Neural progenitor cell (in vitro differentiated cells): Measurements from ENCODE around the gene PCDHGA8. TPM values are rescaled to one million over a fixed set of nuclear protein-coding genes. Genes with fewer than 3 reads are reported as not detected.
A peak's percentile ranks its signal among the peaks of the same experiment; 100 is the strongest.
"Not testable (repeated sequence)": the region's sequence is repeated elsewhere in the genome, so short reads cannot be mapped to it uniquely, and the experiment has no call there.

Experiments used
- DNase-seq: peaks from one replicate; pipeline ENCODE4 v3.0.0-alpha.2; 2016; ENCODE audit warnings: low spot score
- H2AFZ ChIP-seq: fragments of 200-600 bp; sonication (generic); replicated peaks from 2 replicates; pipeline ENCODE4 v1.6.1; 2016; ENCODE audit warnings: antibody characterized with exemption
- H3F3A ChIP-seq: fragments of 200-600 bp; sonication (generic); 2 replicates; pipeline ENCODE4 v1.6.1; 2016; ENCODE audit warnings: antibody characterized with exemption, low read depth
- H3K27ac ChIP-seq: fragments of 200-600 bp; sonication (generic); 2 replicates; pipeline ENCODE4 v1.5.1; 2016; ENCODE audit warnings: mild to moderate bottlenecking
- H3K27me3 ChIP-seq: fragments of 200-600 bp; sonication (generic); 2 replicates; pipeline ENCODE4 v1.6.1; 2016; ENCODE audit warnings: mild to moderate bottlenecking, moderate library complexity
- H3K36me3 ChIP-seq: fragments of 200-600 bp; sonication (generic); 2 replicates; pipeline ENCODE4 v1.5.1; 2016
- H3K4me1 ChIP-seq: fragments of 200-600 bp; sonication (generic); 2 replicates; pipeline ENCODE4 v1.6.1; 2016; ENCODE audit warnings: mixed run types
- H3K4me2 ChIP-seq: fragments of 200-600 bp; sonication (generic); 2 replicates; pipeline ENCODE4 v1.6.1; 2016
- H3K4me3 ChIP-seq: fragments of 200-600 bp; sonication (generic); 2 replicates; pipeline ENCODE4 v1.5.1; 2016
- H3K79me2 ChIP-seq: fragments of 200-600 bp; sonication (generic); 2 replicates; pipeline ENCODE4 v1.6.1; 2016; ENCODE audit warnings: low read depth
- H3K9ac ChIP-seq: fragments of 200-600 bp; sonication (generic); 2 replicates; pipeline ENCODE4 v1.6.1; 2016
- H3K9me3 ChIP-seq: fragments of 200-600 bp; sonication (generic); 2 replicates; pipeline ENCODE4 v1.5.1; 2016; ENCODE audit warnings: low read depth
- H4K20me1 ChIP-seq: fragments of 200-600 bp; sonication (generic); 2 replicates; pipeline ENCODE4 v1.6.1; 2016; ENCODE audit warnings: low read depth
- H3K27ac Mint-ChIP-seq: 3 replicates; pipeline ENCODE4 v1.8.0; 2021; ENCODE audit warnings: mixed read lengths
- H3K27me3 Mint-ChIP-seq: 2 replicates; pipeline ENCODE4 v1.8.0; 2022; ENCODE audit warnings: low read depth, mild to moderate bottlenecking, inconsistent platforms, moderate library complexity, mixed read lengths; ENCODE audit not compliant: insufficient read depth
- H3K36me3 Mint-ChIP-seq: 3 replicates; pipeline ENCODE4 v1.8.0; 2021; ENCODE audit warnings: mixed read lengths
- H3K4me1 Mint-ChIP-seq: 3 replicates; pipeline ENCODE4 v1.8.0; 2021; ENCODE audit warnings: mixed read lengths
- H3K4me3 Mint-ChIP-seq: 3 replicates; pipeline ENCODE4 v1.8.0; 2021; ENCODE audit warnings: mild to moderate bottlenecking, moderate library complexity, mixed read lengths
- H3K9me3 Mint-ChIP-seq: 3 replicates; pipeline ENCODE4 v1.8.0; 2020; ENCODE audit warnings: mixed read lengths
- CTCF ChIP-seq: fragments of 200-600 bp; sonication (generic); IDR thresholded peaks from 2 replicates; pipeline ENCODE4 v1.5.1; 2017; ENCODE audit warnings: antibody characterized with exemption, mild to moderate bottlenecking
- EZH2 ChIP-seq: fragments of 200-600 bp; sonication (generic); IDR thresholded peaks from 2 replicates; pipeline ENCODE4 v1.6.1; 2017; ENCODE audit warnings: antibody characterized with exemption, mild to moderate bottlenecking, moderate library complexity
- EZH2phosphoT487 ChIP-seq: fragments of 200-600 bp; sonication (generic); IDR thresholded peaks from 2 replicates; pipeline ENCODE4 v1.6.1; 2017; ENCODE audit warnings: antibody characterized with exemption
- total RNA-seq: library from RNA; depleted of rRNA; stranded (reverse); fragments of >200 nt; gene quantifications from 2 replicates; pipeline ENCODE4 v1.2.3, GENCODE V29; 2015; ENCODE audit warnings: low replicate concordance

The PCDHGA8 gene
- total RNA-seq, 1 donor from 2014 or later = 3.3 TPM

- no peaks in the 10 kb centered on the region for H3K4me1 Mint-ChIP-seq
- H3K36me3 Mint-ChIP-seq = peaks cover under 1% of the 10 kb centered on the region
- H3K4me3 ChIP-seq = no peak overlapping the region
- peaks cover 3% of the 10 kb centered on the region for H3K9me3 ChIP-seq
- H3F3A ChIP-seq = no peaks in the 10 kb centered on the region
- no peaks in the 10 kb centered on the region for H3K36me3 ChIP-seq
- H3K4me3 Mint-ChIP-seq = no peak overlapping the region
- TF ChIP-seq EZH2 (no peak), CTCF (no peak), EZH2phosphoT487 (no peak)
- H3K9ac ChIP-seq = no peak overlapping the region
- H4K20me1 ChIP-seq = no peaks in the 10 kb centered on the region
- H2AFZ ChIP-seq = no peak overlapping the region
- peaks cover 4% of the 10 kb centered on the region for H3K27me3 Mint-ChIP-seq
- H3K27ac Mint-ChIP-seq = no peak overlapping the region
- no peak for DNase-seq
- no peaks in the 10 kb centered on the region for H3K4me1 ChIP-seq
- H3K27ac ChIP-seq = no peak overlapping the region
- peaks cover 56% of the 10 kb centered on the region for H3K9me3 Mint-ChIP-seq
- no peaks in the 10 kb centered on the region for H3K27me3 ChIP-seq
- no peak overlapping the region for H3K4me2 ChIP-seq
- H3K79me2 ChIP-seq = no peaks in the 10 kb centered on the region
These were observed 9.1 kb upstream of the PCDHGA8 start for GRCh38 chr5:141383345-141383744.

- DNase-seq = no peak
- Histone ChIP-seq H3K4me3 (no peak overlapping the region), H3F3A (no peaks in the 10 kb centered on the region), H3K27me3 (no peaks in the 10 kb centered on the region), H3K27ac (no peak overlapping the region), H3K79me2 (no peaks in the 10 kb centered on the region), H3K9me3 (peaks cover 6% of the 10 kb centered on the region), H3K4me1 (no peaks in the 10 kb centered on the region), H3K36me3 (no peaks in the 10 kb centered on the region), H3K4me2 (no peak overlapping the region), H2AFZ (no peak overlapping the region), H4K20me1 (no peaks in the 10 kb centered on the region), H3K9ac (no peak overlapping the region)
- Mint-ChIP-seq H3K27ac (no peak overlapping the region), H3K9me3 (peaks cover 60% of the 10 kb centered on the region), H3K4me1 (no peaks in the 10 kb centered on the region), H3K36me3 (peaks cover 3% of the 10 kb centered on the region), H3K27me3 (peaks cover 4% of the 10 kb centered on the region), H3K4me3 (no peak overlapping the region)
- TF ChIP-seq CTCF (no peak), EZH2 (no peak), EZH2phosphoT487 (no peak)
These were observed 7.8 kb upstream of the PCDHGA8 start for GRCh38 chr5:141384471-141385267.

GRCh38 chr5:141387557-141388311, 4.7 kb upstream of the PCDHGA8 start, which contains the start of gene PCDHGB4:
TSS of gene PCDHGB4 (plus strand) at chr5:141387698. CDS start at chr5:141387885, 187 bp downstream.
- H3K4me1 ChIP-seq, H2AFZ ChIP-seq, H3K27ac Mint-ChIP-seq, H3K4me1 Mint-ChIP-seq, H3K27me3 ChIP-seq, H3K4me3 Mint-ChIP-seq, H3F3A ChIP-seq, H4K20me1 ChIP-seq, H3K9ac ChIP-seq, H3K27ac ChIP-seq, H3K79me2 ChIP-seq, H3K27me3 Mint-ChIP-seq, H3K36me3 Mint-ChIP-seq: not testable (repeated sequence)
- TF ChIP-seq CTCF = peak; percentile 66
- H3K9me3 Mint-ChIP-seq = peaks cover 56% of the 10 kb centered on the region
- peak; percentile 68 for DNase-seq
- Histone ChIP-seq H3K4me2 (peak within 1 kb of the TSS; percentile 46), H3K4me3 (peak within 1 kb of the TSS; percentile 41), H3K36me3 (peaks cover 11% of the 10 kb centered on the region), H3K9me3 (peaks cover 32% of the 10 kb centered on the region)
